A204.1 (cell line): ENCODE results near the gene PDE7B.
"Not testable (repeated sequence)": the region's sequence is repeated elsewhere in the genome, so short reads cannot be mapped to it uniquely, and the experiment has no call there.

ENCODE experiments used
- FAIRE-seq: peaks from 2 replicates; lab custom pipeline; 2012; peaks lifted over from hg19 to GRCh38; lab: Jason Lieb, UNC

Gene PDE7B

GRCh38 chr6:136113736-136114173 is 262.3 kb downstream of the PDE7B start:
- no peak for FAIRE-seq

- FAIRE-seq, result no peak
These were observed 263.2 kb downstream of the PDE7B start for GRCh38 chr6:136114661-136115060.

DNA sequence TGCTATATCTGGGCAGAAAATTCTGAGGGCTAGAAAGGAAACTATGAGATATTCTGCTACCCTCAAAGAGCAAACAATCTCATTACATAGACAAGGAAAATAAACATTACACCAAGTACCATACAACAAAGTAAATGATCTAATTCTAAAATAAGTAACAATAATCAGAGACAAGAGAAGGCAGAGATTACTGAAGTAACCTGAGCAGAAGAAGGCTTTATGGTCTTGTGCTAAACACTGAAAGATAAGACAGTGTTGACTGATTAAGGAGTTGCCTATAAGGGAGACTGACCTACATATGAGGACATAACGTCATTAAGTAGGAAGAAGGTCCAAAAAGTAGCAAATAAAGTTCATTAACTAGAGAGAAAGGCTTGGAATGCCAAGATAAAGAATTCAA is 264.4 kb downstream of the PDE7B start:
- FAIRE-seq, result no peak

DNA sequence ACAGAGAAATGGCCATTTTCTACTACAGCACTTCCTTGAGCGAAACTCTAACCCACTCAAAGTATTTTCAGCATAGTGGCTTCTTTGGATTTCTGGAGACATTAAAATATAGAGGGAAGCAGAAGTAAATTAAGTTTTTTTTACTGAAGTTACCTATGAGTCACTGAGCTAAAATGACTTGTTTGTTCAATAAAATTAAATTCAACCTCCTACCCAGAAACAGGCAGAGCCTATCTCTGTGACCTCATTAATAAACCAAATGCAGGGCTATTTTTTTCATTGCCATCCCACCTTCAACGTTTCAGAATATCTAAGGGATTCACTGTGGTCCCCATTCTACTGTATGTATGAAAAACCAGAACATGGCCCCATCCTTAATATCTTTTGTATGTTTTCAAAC is 265.6 kb downstream of the PDE7B start:
- FAIRE-seq, result no peak

- no peak for FAIRE-seq
These were observed 267.3 kb downstream of the PDE7B start for GRCh38 chr6:136118787-136119186.

DNA sequence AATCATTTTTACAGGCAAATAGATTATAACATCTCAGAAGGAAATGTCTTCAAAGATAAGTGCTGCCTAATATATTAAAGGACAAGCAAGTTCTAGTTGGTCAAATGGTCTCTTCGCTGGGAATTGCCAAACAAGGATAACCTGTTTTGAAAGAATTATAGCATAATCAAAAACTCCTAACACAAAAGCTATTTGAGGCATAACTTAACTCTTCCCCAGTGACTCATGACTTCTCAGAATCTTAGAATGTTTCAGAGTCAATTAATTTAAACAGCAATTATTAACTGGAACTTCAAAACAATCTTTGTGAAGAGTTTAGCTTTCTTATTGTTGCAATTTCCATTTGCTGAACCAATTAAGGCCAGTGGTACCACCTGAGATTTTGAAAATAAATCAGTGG is 272.0 kb downstream of the PDE7B start:
- FAIRE-seq, result no peak

- FAIRE-seq, result no peak
These were observed 274.1 kb downstream of the PDE7B start for GRCh38 chr6:136125585-136125984.

- FAIRE-seq, result no peak
These were observed 276.4 kb downstream of the PDE7B start for GRCh38 chr6:136127873-136128272.

DNA sequence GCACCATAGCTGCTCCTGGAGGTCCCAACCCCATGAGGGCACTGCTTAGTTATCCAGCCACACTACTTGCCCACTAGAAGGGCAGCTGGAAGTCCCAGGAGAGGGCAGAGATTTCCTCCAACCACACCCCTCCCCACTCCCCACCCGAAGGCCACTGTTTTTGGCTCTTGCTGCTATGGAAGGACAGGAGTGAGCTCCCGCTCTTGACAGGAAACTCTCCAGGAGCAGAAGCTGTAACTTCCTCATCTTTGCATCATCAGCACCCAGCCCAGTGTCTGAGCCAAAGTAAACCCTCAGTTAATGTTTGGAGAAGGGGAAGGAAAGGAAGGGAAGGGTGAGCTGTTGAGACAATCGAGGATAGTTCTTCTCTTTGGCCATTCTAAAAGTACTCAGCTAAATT is 277.9 kb downstream of the PDE7B start:
- FAIRE-seq, result no peak

DNA sequence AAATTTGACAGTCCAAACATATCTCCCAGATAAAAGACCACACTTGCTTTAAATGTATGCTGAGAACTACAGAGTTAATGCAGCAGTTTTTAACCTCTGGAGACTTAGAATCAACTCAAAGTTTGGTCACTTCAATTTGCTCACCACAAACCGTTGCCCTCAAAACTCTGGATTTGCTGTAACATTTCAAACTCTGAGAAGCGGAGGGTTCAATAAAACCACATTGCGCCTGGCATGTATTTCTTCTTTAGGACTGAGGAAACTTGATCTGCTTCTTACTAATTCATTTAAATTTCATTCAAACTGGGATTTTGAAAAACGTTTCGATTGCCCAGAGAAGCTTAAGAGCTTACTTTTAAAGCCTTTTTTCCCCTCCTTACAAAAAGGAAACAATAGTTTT is 282.8 kb downstream of the PDE7B start:
- no peak for FAIRE-seq

- no peak for FAIRE-seq
These were observed 283.2 kb downstream of the PDE7B start for GRCh38 chr6:136134751-136135150.

GRCh38 chr6:136136274-136136673 is 284.8 kb downstream of the PDE7B start:
- FAIRE-seq, result no peak

GRCh38 chr6:136137008-136137692 is 285.6 kb downstream of the PDE7B start:
- no peak for FAIRE-seq

GRCh38 chr6:136137739-136138402 is 286.4 kb downstream of the PDE7B start:
- FAIRE-seq, result no peak

DNA sequence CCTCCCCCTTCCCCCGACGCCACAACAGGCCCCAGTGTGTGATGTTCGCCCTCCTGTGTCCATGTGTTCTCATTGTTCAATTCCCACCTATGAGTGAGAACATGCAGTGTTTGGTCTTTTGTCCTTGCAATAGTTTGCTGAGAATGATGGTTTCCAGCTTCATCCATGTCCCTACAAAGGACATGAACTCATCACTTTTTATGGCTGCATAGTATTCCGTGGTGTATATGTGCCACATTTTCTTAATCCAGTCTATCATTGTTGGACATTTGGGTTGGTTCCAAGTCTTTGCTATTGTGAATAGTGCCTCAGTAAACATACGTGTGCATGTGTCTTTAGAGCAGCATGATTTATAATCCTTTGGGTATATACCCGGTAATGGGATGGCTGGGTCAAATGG is 287.6 kb downstream of the PDE7B start:
- not testable (repeated sequence) for FAIRE-seq

DNA sequence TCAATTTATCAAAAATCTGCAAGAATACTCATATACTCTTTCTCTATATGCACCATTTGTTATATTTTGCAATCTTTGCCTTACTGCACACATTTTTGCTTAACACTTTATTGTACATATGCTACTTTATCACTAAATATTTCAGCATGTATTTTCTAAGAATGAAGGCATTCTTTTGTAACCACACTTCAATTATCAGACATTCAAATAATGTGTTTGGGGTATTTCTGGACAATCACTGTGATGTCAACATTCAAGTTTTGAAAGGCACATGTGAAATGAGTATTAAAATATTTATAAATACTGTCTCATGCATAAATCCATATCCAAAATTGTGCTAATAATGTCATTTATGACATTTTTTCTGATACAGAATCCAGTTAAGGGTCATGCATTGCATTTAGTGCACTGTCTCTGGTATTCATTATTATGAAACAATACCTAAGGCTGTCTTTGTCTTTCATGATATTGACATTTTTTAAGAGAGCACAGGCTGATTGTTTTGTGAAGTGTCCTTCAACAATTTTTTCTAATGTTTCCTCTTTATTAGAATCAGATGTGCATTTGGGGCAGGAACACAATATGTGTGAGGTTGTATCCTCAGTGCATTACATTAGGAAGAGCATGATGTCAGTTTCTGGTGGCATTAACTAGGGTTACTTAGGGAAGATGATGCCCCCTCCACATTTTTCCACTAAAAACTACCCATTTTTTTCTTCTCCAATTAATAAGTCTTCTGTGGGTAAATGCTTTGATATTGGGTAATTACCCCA is 292.9 kb downstream of the PDE7B start:
- no peak for FAIRE-seq

GRCh38 chr6:136146130-136146529 is 294.6 kb downstream of the PDE7B start:
- no peak for FAIRE-seq

DNA sequence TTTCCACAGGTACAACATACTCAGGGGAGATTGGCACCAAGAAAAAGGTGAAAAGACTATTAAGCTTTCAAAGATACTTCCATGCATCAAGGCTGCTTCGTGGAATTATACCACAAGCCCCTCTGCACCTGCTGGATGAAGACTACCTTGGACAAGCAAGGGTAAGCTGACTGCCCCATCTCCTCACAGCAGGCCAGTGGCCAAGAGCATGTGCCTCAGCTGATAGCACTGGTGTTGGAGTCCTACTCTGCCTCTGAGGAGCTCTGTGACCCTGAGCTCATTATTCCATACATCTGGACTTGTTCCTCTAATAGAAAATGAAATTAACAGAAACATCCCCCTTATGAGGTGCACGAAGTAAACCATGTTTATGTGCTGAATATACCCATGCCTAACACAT is 295.8 kb downstream of the PDE7B start:
- no peak for FAIRE-seq

DNA sequence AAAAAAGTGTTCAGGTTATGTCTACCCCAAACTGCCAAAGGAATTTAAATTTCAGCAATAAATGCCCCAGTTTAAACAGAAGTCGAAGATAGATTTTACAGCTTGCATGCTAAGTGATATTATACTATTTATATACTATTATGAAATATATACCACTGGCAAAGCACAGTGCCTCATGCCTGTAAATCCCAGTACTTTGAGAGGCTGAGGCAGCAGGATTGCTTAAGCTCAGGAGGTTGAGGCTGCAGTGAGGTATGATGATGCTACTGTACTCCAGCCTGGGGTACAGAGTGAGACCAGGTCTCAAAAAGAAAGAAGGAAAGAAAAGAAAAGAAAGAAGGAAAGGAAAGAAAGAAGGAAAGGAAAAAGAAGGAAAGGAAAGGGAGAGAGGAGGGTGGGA is 296.6 kb downstream of the PDE7B start:
- FAIRE-seq, result no peak

- no peak for FAIRE-seq
These were observed 297.0 kb downstream of the PDE7B start for GRCh38 chr6:136148523-136148922.

GRCh38 chr6:136149311-136149710 is 297.8 kb downstream of the PDE7B start:
- no peak for FAIRE-seq

GRCh38 chr6:136150961-136151360 is 299.5 kb downstream of the PDE7B start:
- no peak for FAIRE-seq

DNA sequence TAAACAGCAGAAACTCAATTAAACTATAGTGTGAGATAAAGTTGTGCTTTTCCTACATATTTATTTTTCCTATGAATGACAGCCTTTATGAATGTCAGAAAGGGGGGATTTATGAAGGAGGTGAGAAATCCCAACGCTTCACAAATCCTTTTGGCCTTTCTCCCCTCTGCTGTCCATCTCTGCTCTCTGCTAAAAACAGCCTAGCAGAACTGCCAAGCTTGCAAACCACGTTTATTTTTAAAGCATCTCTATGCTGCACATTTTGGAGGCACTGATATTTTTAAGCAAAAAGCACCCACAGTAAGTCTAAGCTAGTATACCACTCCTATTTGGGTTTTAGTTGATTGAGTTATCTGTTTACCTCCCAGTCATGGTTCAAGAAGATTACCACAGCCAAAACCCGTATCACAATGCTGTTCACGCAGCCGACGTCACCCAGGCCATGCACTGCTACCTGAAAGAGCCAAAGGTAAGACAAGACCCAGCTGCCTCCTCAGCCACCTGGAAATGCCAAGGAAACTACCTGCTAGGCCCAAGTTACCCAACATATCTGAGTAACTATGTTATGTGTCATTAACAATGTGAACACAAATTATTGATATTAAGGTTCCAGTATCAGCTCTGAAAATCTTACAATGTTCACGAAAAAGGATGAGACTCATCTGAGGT is 302.3 kb downstream of the PDE7B start:
- FAIRE-seq, result no peak
